ENCODE data around the gene TXK. TPM values are rescaled to one million over a fixed set of nuclear protein-coding genes. Genes with fewer than 3 reads are reported as not detected.

Gene TXK
- total RNA-seq, 1 donor from 2014 or later, result not detected

DNA sequence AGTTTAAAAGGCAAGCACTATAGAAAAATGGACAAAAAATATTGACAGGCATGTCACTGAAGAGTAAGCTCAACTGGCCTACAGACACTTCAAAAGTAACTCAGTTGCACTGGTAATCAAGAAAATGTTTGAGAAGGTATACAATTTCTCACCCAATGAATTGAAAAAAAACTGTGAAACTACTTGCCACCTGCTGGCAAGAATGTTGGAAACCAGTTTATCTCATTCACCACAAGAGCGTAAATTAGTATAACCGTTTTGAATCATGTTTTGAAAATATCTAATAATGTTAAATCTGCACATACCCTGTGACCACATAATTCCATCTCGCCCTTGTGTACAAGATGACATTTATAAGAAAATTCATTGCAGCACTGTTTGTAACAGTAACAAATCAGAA lies 31.7 kb downstream of the TXK start:
- TF ChIP-seq, protein P1, sequence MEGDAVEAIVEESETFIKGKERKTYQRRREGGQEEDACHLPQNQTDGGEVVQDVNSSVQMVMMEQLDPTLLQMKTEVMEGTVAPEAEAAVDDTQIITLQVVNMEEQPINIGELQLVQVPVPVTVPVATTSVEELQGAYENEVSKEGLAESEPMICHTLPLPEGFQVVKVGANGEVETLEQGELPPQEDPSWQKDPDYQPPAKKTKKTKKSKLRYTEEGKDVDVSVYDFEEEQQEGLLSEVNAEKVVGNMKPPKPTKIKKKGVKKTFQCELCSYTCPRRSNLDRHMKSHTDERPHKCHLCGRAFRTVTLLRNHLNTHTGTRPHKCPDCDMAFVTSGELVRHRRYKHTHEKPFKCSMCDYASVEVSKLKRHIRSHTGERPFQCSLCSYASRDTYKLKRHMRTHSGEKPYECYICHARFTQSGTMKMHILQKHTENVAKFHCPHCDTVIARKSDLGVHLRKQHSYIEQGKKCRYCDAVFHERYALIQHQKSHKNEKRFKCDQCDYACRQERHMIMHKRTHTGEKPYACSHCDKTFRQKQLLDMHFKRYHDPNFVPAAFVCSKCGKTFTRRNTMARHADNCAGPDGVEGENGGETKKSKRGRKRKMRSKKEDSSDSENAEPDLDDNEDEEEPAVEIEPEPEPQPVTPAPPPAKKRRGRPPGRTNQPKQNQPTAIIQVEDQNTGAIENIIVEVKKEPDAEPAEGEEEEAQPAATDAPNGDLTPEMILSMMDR (IDR thresholded peaks at IDR 0.05), result peak; percentile 23
- no peak for DNase-seq (ENCODE audit: extremely low spot score, unreplicated experiment)
- Mint-ChIP-seq H3K36me3 (ENCODE audit: unreplicated experiment) (no peaks in the 10 kb centered on the region), H3K9me3 (ENCODE audit: unreplicated experiment) (no peaks in the 10 kb centered on the region), H3K27me3 (ENCODE audit: unreplicated experiment) (peaks cover 12% of the 10 kb centered on the region), H3K4me1 (ENCODE audit: unreplicated experiment) (peaks cover 6% of the 10 kb centered on the region), H3K27ac (ENCODE audit: unreplicated experiment) (no peak overlapping the region), H3K4me3 (ENCODE audit: unreplicated experiment) (no peak overlapping the region)

DNA sequence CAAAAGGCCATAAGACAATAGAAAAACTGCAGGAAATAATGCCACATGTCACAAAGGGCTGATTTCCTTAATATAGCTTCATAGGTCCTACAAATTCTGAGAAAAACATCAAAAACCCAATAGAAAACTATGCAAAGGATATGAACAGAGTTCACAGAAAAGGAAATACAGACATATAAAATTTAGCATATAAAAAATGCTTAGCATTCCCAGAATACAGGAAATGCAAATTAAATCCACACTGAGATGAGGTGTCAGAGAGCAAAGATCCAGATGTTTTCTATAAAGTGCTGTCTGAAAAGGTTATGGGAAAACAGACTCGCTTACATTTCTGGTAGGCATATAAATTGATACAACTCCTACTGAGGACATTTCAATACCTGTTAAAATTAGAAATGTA lies 33.8 kb downstream of the TXK start:
- Mint-ChIP-seq H3K9me3 (ENCODE audit: unreplicated experiment) (no peaks in the 10 kb centered on the region), H3K36me3 (ENCODE audit: unreplicated experiment) (no peaks in the 10 kb centered on the region), H3K27ac (ENCODE audit: unreplicated experiment) (no peak overlapping the region), H3K4me3 (ENCODE audit: unreplicated experiment) (no peak overlapping the region), H3K4me1 (ENCODE audit: unreplicated experiment) (peaks cover 6% of the 10 kb centered on the region), H3K27me3 (ENCODE audit: unreplicated experiment) (peaks cover 6% of the 10 kb centered on the region)
- no peak for DNase-seq (ENCODE audit: extremely low spot score, unreplicated experiment)
- TF ChIP-seq, protein P1 (IDR thresholded peaks at IDR 0.05), result no peak

DNA sequence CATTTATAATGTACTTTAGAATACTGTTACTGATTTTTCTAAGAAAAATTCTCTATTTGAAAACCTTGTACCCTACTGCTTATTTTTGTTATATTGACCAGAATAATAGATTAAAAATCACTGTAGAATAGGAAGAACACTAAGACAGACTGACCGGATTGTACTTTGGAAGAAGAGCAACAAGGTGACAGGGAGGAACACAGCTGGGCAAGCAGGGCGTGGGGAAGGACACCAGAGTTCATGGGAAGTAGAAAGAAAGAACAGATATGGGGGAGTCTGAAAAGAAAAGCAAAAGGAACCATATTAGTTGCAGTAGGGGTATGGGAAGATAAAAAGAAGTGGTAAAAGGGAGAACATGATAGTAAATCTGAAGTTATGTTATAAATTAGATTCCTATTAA lies 38.6 kb downstream of the TXK start:
- Mint-ChIP-seq H3K4me1 (ENCODE audit: unreplicated experiment) (peaks cover 4% of the 10 kb centered on the region), H3K27ac (ENCODE audit: unreplicated experiment) (no peak overlapping the region), H3K9me3 (ENCODE audit: unreplicated experiment) (no peaks in the 10 kb centered on the region), H3K36me3 (ENCODE audit: unreplicated experiment) (no peaks in the 10 kb centered on the region), H3K27me3 (ENCODE audit: unreplicated experiment) (peaks cover 25% of the 10 kb centered on the region), H3K4me3 (ENCODE audit: unreplicated experiment) (no peak overlapping the region)
- DNase-seq (ENCODE audit: extremely low spot score, unreplicated experiment), result no peak
- TF ChIP-seq, protein P1 (IDR thresholded peaks at IDR 0.05), result no peak

DNA sequence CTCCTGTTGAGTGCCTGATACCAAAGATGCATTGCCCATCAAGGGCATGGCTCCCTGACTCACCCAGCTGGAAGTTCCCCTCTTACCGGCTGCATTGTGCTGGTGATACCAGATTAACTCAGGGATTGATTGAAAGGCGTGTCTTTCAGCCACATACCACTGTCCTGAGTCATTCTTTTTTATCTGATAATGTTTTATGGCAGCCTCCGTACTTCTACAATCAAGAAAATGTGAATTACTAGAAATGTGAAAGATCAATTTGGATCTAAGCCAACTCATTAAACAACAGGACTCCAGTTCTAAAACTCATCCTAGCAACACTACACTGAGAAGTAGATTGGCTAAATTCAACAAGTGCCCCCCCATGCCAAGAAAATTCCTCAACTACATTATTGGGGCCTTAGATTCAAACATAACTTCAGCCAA lies 40.0 kb downstream of the TXK start:
- TF ChIP-seq, protein P1 (IDR thresholded peaks at IDR 0.05), result no peak
- no peaks in the 10 kb centered on the region for H3K36me3 Mint-ChIP-seq (ENCODE audit: unreplicated experiment)
- H3K27me3 Mint-ChIP-seq (ENCODE audit: unreplicated experiment), result peaks cover 28% of the 10 kb centered on the region
- H3K4me3 Mint-ChIP-seq (ENCODE audit: unreplicated experiment), result no peak overlapping the region
- DNase-seq (ENCODE audit: extremely low spot score, unreplicated experiment), result no peak
- no peaks in the 10 kb centered on the region for H3K4me1 Mint-ChIP-seq (ENCODE audit: unreplicated experiment)
- H3K27ac Mint-ChIP-seq (ENCODE audit: unreplicated experiment), result no peak overlapping the region
- H3K9me3 Mint-ChIP-seq (ENCODE audit: unreplicated experiment), result no peaks in the 10 kb centered on the region

DNA sequence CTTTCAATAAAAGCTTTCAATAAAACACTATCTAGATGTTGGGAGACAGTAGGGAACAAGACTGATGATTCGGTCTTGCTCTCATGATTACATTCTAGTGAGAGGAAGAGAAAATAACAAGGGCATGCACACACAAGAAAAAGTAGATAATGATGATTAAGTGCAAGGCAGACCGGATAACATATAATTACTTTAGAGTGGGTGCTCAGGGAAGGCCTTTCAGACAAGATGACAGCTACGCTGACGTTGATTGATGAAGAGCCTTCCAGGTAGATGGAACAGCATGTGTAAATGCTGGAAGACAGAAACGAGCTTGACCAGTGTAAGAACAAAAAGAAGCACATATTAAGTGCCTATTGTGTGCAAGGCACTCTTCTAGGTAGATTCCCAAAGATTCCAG lies 43.4 kb downstream of the TXK start:
- Mint-ChIP-seq H3K4me1 (ENCODE audit: unreplicated experiment) (no peaks in the 10 kb centered on the region), H3K9me3 (ENCODE audit: unreplicated experiment) (no peaks in the 10 kb centered on the region), H3K36me3 (ENCODE audit: unreplicated experiment) (no peaks in the 10 kb centered on the region), H3K27me3 (ENCODE audit: unreplicated experiment) (peaks cover 40% of the 10 kb centered on the region), H3K4me3 (ENCODE audit: unreplicated experiment) (no peak overlapping the region), H3K27ac (ENCODE audit: unreplicated experiment) (no peak overlapping the region)
- TF ChIP-seq, protein P1 (IDR thresholded peaks at IDR 0.05), result no peak
- DNase-seq (ENCODE audit: extremely low spot score, unreplicated experiment), result no peak
